H1 (cell line): ENCODE measurements around the gene ZGLP1. TPM values are rescaled to one million over a fixed set of nuclear protein-coding genes. Genes with fewer than 3 reads are reported as not detected.

Source experiments
- ATF3 ChIP-seq: IDR thresholded peaks from 2 replicates; pipeline ENCODE4 v1.6.1; 2011; ENCODE audit warnings: low read depth, mild to moderate bottlenecking, low read length; ENCODE audit not compliant: insufficient read depth
- BRCA1 ChIP-seq: IDR thresholded peaks from 2 replicates; pipeline ENCODE4 v1.6.1; 2012; ENCODE audit warnings: low read depth, low read length, improper control_type of control experiment
- CHD1 ChIP-seq: IDR thresholded peaks from 2 replicates; pipeline ENCODE4 v1.6.1; 2012; ENCODE audit warnings: low read depth, low read length, improper control_type of control experiment
- EGR1 ChIP-seq: IDR thresholded peaks from 2 replicates; pipeline ENCODE4 v1.6.1; 2011; ENCODE audit warnings: low read depth, low read length, borderline replicate concordance
- FOSL1 ChIP-seq: IDR thresholded peaks from 2 replicates; pipeline ENCODE4 v1.6.1; 2011; ENCODE audit warnings: mild to moderate bottlenecking, low read depth, low read length, moderate library complexity; ENCODE audit not compliant: insufficient read depth
- POU5F1 ChIP-seq: IDR thresholded peaks from 2 replicates; pipeline ENCODE4 v1.6.1; 2011; ENCODE audit warnings: low read depth, mild to moderate bottlenecking, low read length, moderate library complexity
- RFX5 ChIP-seq: IDR thresholded peaks from 2 replicates; pipeline ENCODE4 v1.6.1; 2011; ENCODE audit warnings: low read depth, low read length, improper control_type of control experiment, borderline replicate concordance
- polyA plus RNA-seq, 7 experiments: library from polyadenylated mRNA; depleted of rRNA in 3 of 7; stranded (reverse) in 5 of 7; unstranded in 2 of 7; fragments of >200 nt in 5 of 7; fragments of 200-250 nt in 2 of 7; gene quantifications; 1 replicate in 5 of 7; 2 replicates in 1 of 7; 4 replicates in 1 of 7; pipeline versions ENCODE4 v1.2.1 to v1.2.3, GENCODE V29; 2011 to 2013; ENCODE audit warnings: missing spikeins in 2 of 7, mixed read lengths in 2 of 7
- total RNA-seq: library from RNA; stranded (reverse); fragmentation: NEBNext Ultra II Directional; extraction: Animal tissue kit (Norgen Biotek cat#: 25700); gene quantifications from 2 replicates; pipeline ENCODE4 v1.2.1, GENCODE V29; 2021

Gene ZGLP1
- total and polyA plus RNA-seq, 2 of the 8 experiments (the other 6 are each of a cell fraction or from before 2014, with no cell fraction given) = 4.2 to 5.1 TPM

GRCh38 chr19:10335352-10335985 is 25.9 kb upstream of the ZGLP1 start (continued):
- TF ChIP-seq ATF3 (no peak), FOSL1 (no peak), POU5F1 (no peak), RFX5 (no peak), BRCA1 (no peak), CHD1 (no peak), EGR1 (no peak)
